PC-3 (cell line): ENCODE measurements around the gene C11orf71. TPM values are rescaled to one million over a fixed set of nuclear protein-coding genes. Genes with fewer than 3 reads are reported as not detected.
A peak's percentile ranks its signal among the peaks of the same experiment; 100 is the strongest.

Source experiments
- ATAC-seq: fragments of 200-7000 bp; cut with Tn5 transposase; 2 replicates; pipeline ENCODE4 v1.9.1; 2020; ENCODE audit warnings: mild to moderate bottlenecking, moderate library complexity
- BruUV-seq: library from RNA; stranded (reverse); fragments of 400-500 nt; replicated peaks from 2 replicates; lab custom pipeline; 2021; lab: Mats Ljungman, UMichigan
- CTCF ChIA-PET: fragments of 300-600 bp; sonication (Branson Sonifier 250); formaldehyde crosslinking; loops from one replicate; lab custom pipeline; 2022; ENCODE audit warnings: antibody characterized with exemption; lab: Charles Lee
- POLR2A ChIA-PET: fragments of 300-600 bp; sonication (Branson Sonifier 250); formaldehyde crosslinking; loops from one replicate; lab custom pipeline; 2022; ENCODE audit warnings: antibody characterized with exemption; ENCODE audit not compliant: unreplicated experiment; lab: Charles Lee
- DNase-seq: peaks from one replicate; pipeline ENCODE4 v3.0.0-alpha.2; 2015
- H2AFZ ChIP-seq: fragments of 300-600 bp; sonication (generic); 2 replicates; pipeline ENCODE4 v1.6.0; 2016; ENCODE audit warnings: antibody characterized with exemption, low read length
- H3F3A ChIP-seq: fragments of 300-600 bp; sonication (generic); one replicate; pipeline ENCODE4 v1.6.0; 2017; ENCODE audit warnings: antibody characterized with exemption, low read length, control low read depth, mild to moderate bottlenecking; ENCODE audit not compliant: unreplicated experiment
- H3K27ac ChIP-seq: fragments of 300-600 bp; sonication (generic); 2 replicates; pipeline ENCODE4 v1.5.1; 2016; ENCODE audit warnings: mild to moderate bottlenecking, low read length
- H3K27me3 ChIP-seq: fragments of 300-600 bp; sonication (generic); 2 replicates; pipeline ENCODE4 v1.6.1; 2016; ENCODE audit warnings: low read length, mixed read lengths
- H3K36me3 ChIP-seq: fragments of 300-600 bp; sonication (generic); 2 replicates; pipeline ENCODE4 v1.6.1; 2016; ENCODE audit warnings: low read depth, mixed run types, low read length, mixed read lengths
- H3K4me1 ChIP-seq: fragments of 300-600 bp; sonication (generic); 2 replicates; pipeline ENCODE4 v1.5.1; 2016; ENCODE audit warnings: low read length; ENCODE audit not compliant: insufficient read depth
- H3K4me2 ChIP-seq: fragments of 300-600 bp; sonication (generic); 2 replicates; pipeline ENCODE4 v1.6.0; 2016; ENCODE audit warnings: low read length
- H3K4me3 ChIP-seq: fragments of 300-600 bp; sonication (generic); 2 replicates; pipeline ENCODE4 v1.5.1; 2016; ENCODE audit warnings: mild to moderate bottlenecking, low read length, mixed read lengths
- H3K79me2 ChIP-seq: fragments of 300-600 bp; sonication (generic); 2 replicates; pipeline ENCODE4 v1.6.1; 2017; ENCODE audit warnings: low read length, mixed read lengths
- H3K9ac ChIP-seq: fragments of 300-600 bp; sonication (generic); 2 replicates; pipeline ENCODE4 v1.6.0; 2016; ENCODE audit warnings: mild to moderate bottlenecking, low read length
- H3K9me2 ChIP-seq: fragments of 300-600 bp; sonication (generic); replicated peaks from 2 replicates; pipeline ENCODE4 v1.6.1; 2016; ENCODE audit warnings: mixed run types, low read length, mixed read lengths
- H3K9me3 ChIP-seq: fragments of 300-600 bp; sonication (generic); 2 replicates; pipeline ENCODE4 v1.6.1; 2016; ENCODE audit warnings: low read length, mixed read lengths
- H4K20me1 ChIP-seq: fragments of 300-600 bp; sonication (generic); 2 replicates; pipeline ENCODE4 v1.6.1; 2016; ENCODE audit warnings: low read length, mixed read lengths
- EZH2 ChIP-seq: fragments of 300-600 bp; sonication (generic); IDR thresholded peaks from one replicate; pipeline ENCODE4 v1.6.1; 2017; ENCODE audit warnings: antibody characterized with exemption, mild to moderate bottlenecking, low read length; ENCODE audit not compliant: unreplicated experiment
- EZH2phosphoT487 ChIP-seq: fragments of 300-600 bp; sonication (generic); IDR thresholded peaks from 2 replicates; pipeline ENCODE4 v1.6.1; 2018; ENCODE audit warnings: mild to moderate bottlenecking, antibody characterized with exemption, low read length, borderline replicate concordance
- intact Hi-C: fragments of 100-400 bp; cut with micrococcal nuclease; formaldehyde crosslinking; loops from 2 replicates; pipeline ENCODE4 v1.9.0; 2023
- total RNA-seq: library from RNA; depleted of rRNA; stranded (reverse); fragments of >200 nt; gene quantifications from 2 replicates; pipeline ENCODE4 v1.2.3, GENCODE V29; 2014
- TF ChIP-seq, protein P1 (sequence below): fragments of 300-600 bp; sonication (generic); conservative IDR thresholded peaks from 2 replicates; pipeline ENCODE4 v1.5.1; 2017; ENCODE audit warnings: antibody characterized with exemption, low read depth, mild to moderate bottlenecking, low read length

C11orf71 gene
- total RNA-seq, 1 experiment from 2014 or later = 8.1 TPM

DNA sequence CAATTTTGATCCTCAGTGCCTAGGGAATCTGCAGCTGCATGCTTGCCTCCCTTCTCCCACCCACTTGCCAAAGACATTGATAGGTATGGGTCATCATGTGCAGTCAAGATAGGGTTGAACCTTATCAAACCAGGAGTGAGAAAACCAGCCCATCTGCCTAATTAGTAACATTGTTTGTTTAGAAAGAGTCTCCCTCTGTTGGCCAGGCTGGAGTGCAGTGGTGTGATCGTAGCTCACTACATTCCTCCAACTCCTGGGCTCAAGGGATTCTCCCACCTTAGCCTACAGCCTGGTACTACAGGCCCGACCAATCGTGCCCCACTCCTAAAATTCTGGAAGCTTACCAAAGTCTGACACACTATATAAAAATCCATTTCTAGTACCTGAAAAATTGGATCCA lies 4.6 kb downstream of the C11orf71 start:
- CTCF ChIA-PET = interaction anchor here (0.6 to 0.9 kb wide), 2 partner anchors 47 to 1419 kb away, joined by 3 to 4 read pairs; no protein-coding TSS in a partner anchor
- DNase-seq (peak; percentile 66), ATAC-seq (no peak)
- BruUV-seq = no TSS peak
- H3F3A ChIP-seq = no peaks in the 10 kb centered on the region
- H3K36me3 ChIP-seq = no peaks in the 10 kb centered on the region
- peaks cover 23% of the 10 kb centered on the region for H3K79me2 ChIP-seq
- no peak overlapping the region for H3K4me3 ChIP-seq
- H3K4me2 ChIP-seq = no peak overlapping the region
- intact Hi-C loops = no loop called here
- no peaks in the 10 kb centered on the region for H3K9me2 ChIP-seq
- no peak overlapping the region for H3K9ac ChIP-seq
- no peaks in the 10 kb centered on the region for H3K9me3 ChIP-seq
- H3K27ac ChIP-seq = no peak overlapping the region
- no peaks in the 10 kb centered on the region for H3K27me3 ChIP-seq
- no peak overlapping the region for H2AFZ ChIP-seq
- no peaks in the 10 kb centered on the region for H4K20me1 ChIP-seq
- POLR2A ChIA-PET = no interaction called here
- peaks cover 36% of the 10 kb centered on the region for H3K4me1 ChIP-seq
- TF ChIP-seq EZH2 (no peak), EZH2phosphoT487 (no peak)
- TF ChIP-seq, protein P1, sequence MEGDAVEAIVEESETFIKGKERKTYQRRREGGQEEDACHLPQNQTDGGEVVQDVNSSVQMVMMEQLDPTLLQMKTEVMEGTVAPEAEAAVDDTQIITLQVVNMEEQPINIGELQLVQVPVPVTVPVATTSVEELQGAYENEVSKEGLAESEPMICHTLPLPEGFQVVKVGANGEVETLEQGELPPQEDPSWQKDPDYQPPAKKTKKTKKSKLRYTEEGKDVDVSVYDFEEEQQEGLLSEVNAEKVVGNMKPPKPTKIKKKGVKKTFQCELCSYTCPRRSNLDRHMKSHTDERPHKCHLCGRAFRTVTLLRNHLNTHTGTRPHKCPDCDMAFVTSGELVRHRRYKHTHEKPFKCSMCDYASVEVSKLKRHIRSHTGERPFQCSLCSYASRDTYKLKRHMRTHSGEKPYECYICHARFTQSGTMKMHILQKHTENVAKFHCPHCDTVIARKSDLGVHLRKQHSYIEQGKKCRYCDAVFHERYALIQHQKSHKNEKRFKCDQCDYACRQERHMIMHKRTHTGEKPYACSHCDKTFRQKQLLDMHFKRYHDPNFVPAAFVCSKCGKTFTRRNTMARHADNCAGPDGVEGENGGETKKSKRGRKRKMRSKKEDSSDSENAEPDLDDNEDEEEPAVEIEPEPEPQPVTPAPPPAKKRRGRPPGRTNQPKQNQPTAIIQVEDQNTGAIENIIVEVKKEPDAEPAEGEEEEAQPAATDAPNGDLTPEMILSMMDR = peak; percentile 68

DNA sequence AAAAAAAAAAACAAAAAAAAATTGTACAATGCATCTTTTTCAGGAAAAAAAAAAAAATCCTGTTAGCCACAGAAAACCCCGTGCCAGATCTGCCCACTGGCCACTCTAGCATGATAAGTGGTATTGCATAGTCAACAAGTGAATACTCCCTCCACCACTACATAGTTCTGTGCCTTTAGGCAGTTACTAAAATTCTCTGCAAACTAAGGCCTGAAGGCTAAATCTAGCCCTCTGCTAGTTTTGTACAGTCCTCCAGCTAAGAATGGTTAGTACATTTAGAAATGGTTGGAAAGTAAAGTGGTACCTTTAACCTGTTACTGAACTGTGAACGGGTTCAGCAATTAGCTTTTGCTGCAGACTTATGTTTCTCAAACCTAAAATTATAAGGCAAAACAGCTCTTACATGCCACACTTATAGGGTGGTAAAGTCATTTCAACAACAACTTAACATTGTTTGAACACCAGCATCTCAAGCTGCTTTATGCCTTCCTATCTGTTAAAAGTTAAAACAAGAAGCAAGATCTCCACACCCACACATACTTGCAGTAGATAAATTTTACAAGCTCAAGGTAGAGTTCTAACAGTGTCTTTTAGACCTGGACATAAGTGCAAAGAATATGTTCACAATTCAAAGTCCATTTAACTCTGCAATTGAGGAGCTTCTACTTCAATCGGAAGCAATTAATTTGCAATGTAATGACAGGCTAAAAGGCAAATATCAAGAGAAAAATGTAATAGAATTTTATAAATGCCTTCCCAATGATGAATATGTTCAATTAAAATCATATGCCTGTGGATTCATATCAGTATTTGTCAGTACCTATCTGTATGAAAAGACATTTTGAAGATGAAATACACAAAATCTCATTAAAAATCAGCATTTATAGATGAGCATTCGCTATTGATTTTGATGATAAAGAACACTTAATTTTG lies 7.3 kb downstream of the C11orf71 start:
- H3K9ac ChIP-seq = no peak overlapping the region
- no peaks in the 10 kb centered on the region for H3K9me3 ChIP-seq
- H3K4me1 ChIP-seq = peaks cover 20% of the 10 kb centered on the region
- ChIA-PET CTCF (interaction anchor here (0.6 kb wide), 2 partner anchors 11 to 685 kb away, joined by 4 to 6 read pairs; no protein-coding TSS in a partner anchor), POLR2A (no interaction called here)
- no peaks in the 10 kb centered on the region for H3F3A ChIP-seq
- no peaks in the 10 kb centered on the region for H3K36me3 ChIP-seq
- no peak overlapping the region for H3K4me3 ChIP-seq
- no peaks in the 10 kb centered on the region for H4K20me1 ChIP-seq
- ATAC-seq = no peak
- no peaks in the 10 kb centered on the region for H3K79me2 ChIP-seq
- H3K27me3 ChIP-seq = no peaks in the 10 kb centered on the region
- no TSS peak for BruUV-seq
- intact Hi-C loops = no loop called here
- no peak overlapping the region for H3K27ac ChIP-seq
- no peak overlapping the region for H2AFZ ChIP-seq
- DNase-seq = no peak
- no peaks in the 10 kb centered on the region for H3K9me2 ChIP-seq
- no peak overlapping the region for H3K4me2 ChIP-seq
- no peak for TF ChIP-seq EZH2
- TF ChIP-seq, protein P1 = no peak
- no peak for TF ChIP-seq EZH2phosphoT487

DNA sequence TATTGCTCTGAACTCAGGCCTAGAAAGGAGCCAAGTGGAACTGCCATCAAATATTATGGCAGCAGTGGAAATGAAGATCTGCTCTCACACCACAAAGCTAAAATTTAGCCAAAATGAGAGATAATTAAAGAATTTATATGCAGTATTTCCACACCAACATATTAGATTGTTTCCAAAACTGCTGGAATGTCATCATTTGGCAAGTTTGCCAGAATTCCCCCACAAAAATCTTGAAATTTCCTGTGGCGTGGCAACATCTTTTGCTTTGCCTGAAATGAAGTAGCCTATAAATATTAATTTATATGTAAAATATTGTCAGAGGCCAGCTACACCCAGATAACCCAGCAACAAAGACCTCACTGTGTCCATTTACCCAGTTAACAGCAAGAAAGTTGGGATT lies 13.8 kb downstream of the C11orf71 start:
- Histone ChIP-seq H3K4me3 (no peak overlapping the region), H3K79me2 (no peaks in the 10 kb centered on the region), H3K4me1 (no peaks in the 10 kb centered on the region), H3K27me3 (no peaks in the 10 kb centered on the region), H3K9me2 (no peaks in the 10 kb centered on the region), H3K36me3 (no peaks in the 10 kb centered on the region), H4K20me1 (no peaks in the 10 kb centered on the region), H3K27ac (no peak overlapping the region), H3K4me2 (no peak overlapping the region), H3K9me3 (no peaks in the 10 kb centered on the region), H3K9ac (no peak overlapping the region), H3F3A (no peaks in the 10 kb centered on the region), H2AFZ (no peak overlapping the region)
- no peak for ATAC-seq
- TF ChIP-seq EZH2 (no peak), EZH2phosphoT487 (no peak)
- TF ChIP-seq, protein P1 = no peak
- POLR2A ChIA-PET = no interaction called here
- CTCF ChIA-PET = no interaction called here
- no TSS peak for BruUV-seq
- DNase-seq = no peak
- intact Hi-C loops = no loop called here
